Measurements from ENCODE around the gene PCCA. TPM values are rescaled to one million over a fixed set of nuclear protein-coding genes. Genes with fewer than 3 reads are reported as not detected.
"Not testable (repeated sequence)": the region's sequence is repeated elsewhere in the genome, so short reads cannot be mapped to it uniquely, and the experiment has no call there.

PCCA gene
- polyA plus RNA-seq, 1 experiment: 3.0 TPM

DNA sequence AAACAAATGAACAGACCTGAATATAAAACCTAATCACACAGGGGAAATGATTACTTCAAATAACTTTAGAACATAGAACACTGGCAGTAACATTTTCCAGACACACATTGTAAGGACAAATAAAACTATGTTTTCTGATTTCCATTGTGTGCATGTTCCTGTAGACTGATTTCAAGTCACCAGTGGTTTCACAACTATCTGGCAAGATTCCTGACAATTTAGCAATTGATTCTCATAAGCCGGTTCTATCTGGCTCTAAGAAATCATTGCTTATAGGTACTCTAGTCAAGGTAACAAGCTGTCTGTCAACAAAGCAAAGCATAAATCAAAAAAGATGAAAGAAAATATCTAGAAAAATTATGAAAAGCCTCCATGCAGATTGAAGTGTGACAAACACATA is 19.6 kb upstream of the PCCA start:
- CTCF ChIA-PET: no interaction called here
- POLR2A ChIA-PET: no interaction called here

DNA sequence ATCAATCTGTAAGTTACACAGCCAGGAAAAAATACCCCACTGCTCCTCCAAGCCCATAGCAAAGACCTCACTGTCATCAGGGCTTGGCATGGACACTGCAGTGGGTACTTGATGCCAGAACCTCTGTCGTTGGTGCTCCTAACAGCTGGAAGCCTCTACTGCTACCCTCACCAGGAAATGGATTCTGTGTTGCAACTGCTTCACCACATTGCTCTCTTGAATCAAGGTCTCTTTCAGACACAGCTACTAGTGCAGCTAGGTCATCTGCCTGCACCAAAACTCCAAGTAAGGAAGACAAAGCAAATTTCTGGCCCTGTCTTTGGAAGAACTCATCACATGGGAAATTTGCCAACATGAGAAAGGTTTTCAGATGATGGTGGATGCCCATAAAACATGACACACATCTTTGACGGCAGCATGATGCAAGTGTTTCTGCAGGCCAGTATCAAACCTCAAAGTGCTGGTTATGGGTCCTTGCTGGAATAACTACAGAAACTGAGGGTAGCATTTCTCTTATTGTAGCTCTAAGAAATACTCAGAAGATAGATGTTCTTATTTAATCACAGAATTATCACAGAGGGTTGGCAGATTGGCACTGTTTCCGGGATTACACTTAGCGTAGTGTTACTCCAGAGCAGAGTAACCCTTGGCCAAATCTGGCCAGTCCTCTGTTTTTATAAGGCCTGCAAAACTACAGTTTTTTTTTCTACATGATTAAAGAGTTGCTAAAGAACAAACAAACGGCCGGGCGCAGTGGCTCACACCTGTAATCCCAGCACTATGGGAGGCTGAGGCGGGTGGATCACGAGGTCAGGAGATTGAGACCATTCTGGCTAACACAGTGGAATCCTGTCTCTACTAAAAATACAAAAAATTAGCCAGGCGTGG is 12.9 kb upstream of the PCCA start:
- CTCF ChIA-PET: interaction anchor here (0.7 kb wide), 1 partner anchor 23 kb away, joined by 3 read pairs; no protein-coding TSS in a partner anchor
- no peak for DNase-seq (ENCODE audit: low read depth)
- H3K4me3 ChIP-seq (ENCODE audit: low read depth, low read length): no peak overlapping the region
- H3K36me3 ChIP-seq (ENCODE audit: control insufficient read depth, insufficient read depth, low read length): no peaks in the 10 kb centered on the region
- TF ChIP-seq, protein P1, sequence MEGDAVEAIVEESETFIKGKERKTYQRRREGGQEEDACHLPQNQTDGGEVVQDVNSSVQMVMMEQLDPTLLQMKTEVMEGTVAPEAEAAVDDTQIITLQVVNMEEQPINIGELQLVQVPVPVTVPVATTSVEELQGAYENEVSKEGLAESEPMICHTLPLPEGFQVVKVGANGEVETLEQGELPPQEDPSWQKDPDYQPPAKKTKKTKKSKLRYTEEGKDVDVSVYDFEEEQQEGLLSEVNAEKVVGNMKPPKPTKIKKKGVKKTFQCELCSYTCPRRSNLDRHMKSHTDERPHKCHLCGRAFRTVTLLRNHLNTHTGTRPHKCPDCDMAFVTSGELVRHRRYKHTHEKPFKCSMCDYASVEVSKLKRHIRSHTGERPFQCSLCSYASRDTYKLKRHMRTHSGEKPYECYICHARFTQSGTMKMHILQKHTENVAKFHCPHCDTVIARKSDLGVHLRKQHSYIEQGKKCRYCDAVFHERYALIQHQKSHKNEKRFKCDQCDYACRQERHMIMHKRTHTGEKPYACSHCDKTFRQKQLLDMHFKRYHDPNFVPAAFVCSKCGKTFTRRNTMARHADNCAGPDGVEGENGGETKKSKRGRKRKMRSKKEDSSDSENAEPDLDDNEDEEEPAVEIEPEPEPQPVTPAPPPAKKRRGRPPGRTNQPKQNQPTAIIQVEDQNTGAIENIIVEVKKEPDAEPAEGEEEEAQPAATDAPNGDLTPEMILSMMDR (IDR thresholded peaks at IDR 0.05; ENCODE audit: insufficient read depth, low read depth, low read length): no peak
- POLR2A ChIA-PET: no interaction called here
- H3K27me3 ChIP-seq (ENCODE audit: control insufficient read depth, insufficient read depth, low read length): no peaks in the 10 kb centered on the region

More for the DNA sequence above, 19.6 kb upstream of the PCCA start:
- no peak for DNase-seq (ENCODE audit: low read depth)
- Histone ChIP-seq H3K4me3 (ENCODE audit: low read depth, low read length) (no peak overlapping the region), H3K36me3 (ENCODE audit: control insufficient read depth, insufficient read depth, low read length) (no peaks in the 10 kb centered on the region), H3K27me3 (ENCODE audit: control insufficient read depth, insufficient read depth, low read length) (no peaks in the 10 kb centered on the region; the same call in 1 of the 2 replicates)
- TF ChIP-seq, protein P1 (IDR thresholded peaks at IDR 0.05; ENCODE audit: insufficient read depth, low read depth, low read length): no peak

DNA sequence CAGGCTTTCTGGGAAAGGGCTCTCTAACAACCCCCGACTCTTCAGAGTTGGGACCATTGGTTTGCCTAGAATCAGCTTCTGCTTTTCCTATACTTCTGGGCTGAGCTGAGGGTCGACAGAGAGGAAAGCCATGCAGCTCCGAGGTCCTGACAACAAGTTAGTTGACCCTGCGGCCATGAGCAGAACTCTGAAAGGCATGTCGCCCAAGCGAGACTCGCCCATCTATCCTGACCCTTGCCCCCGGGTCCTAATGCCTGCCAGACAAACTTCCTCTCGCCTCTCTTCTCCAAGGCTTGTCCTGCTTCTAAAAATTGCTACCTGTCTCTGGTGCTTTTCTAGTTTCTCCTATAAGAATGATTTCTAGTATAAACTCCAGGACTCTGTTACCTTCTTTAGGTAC is 9.9 kb upstream of the PCCA start:
- CTCF ChIA-PET; DNase-seq (ENCODE audit: low read depth); H3K36me3 ChIP-seq (ENCODE audit: control insufficient read depth, insufficient read depth, low read length); H3K4me3 ChIP-seq (ENCODE audit: low read depth, low read length); H3K27me3 ChIP-seq (ENCODE audit: control insufficient read depth, insufficient read depth, low read length): not testable (repeated sequence)
- POLR2A ChIA-PET: interaction anchor here (0.6 kb wide), 1 partner anchor 126 kb away, joined by 5 read pairs; no protein-coding TSS in a partner anchor

DNA sequence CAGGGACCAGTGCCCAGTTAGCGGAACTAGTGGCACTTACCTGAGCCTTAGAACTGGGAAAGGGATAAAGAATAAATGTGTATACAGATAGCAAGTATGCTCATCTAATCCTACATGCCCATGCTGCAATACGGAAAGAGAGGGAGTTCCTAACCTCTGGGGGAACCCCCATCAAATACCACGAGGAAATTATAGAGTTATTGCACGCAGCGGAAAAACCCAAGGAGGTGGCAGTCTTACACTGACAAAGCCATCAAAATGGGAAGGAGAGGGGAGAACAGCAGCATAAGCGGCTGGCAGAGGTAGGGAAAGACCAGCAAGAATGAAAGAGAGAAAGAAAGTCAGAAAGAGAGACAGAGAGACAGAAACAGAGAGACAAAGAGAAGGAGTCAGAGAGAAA is 5.5 kb upstream of the PCCA start:
- H3K36me3 ChIP-seq (ENCODE audit: control insufficient read depth, insufficient read depth, low read length); H3K4me3 ChIP-seq (ENCODE audit: low read depth, low read length); POLR2A ChIA-PET; H3K27me3 ChIP-seq (ENCODE audit: control insufficient read depth, insufficient read depth, low read length); CTCF ChIA-PET; DNase-seq (ENCODE audit: low read depth): not testable (repeated sequence)

DNA sequence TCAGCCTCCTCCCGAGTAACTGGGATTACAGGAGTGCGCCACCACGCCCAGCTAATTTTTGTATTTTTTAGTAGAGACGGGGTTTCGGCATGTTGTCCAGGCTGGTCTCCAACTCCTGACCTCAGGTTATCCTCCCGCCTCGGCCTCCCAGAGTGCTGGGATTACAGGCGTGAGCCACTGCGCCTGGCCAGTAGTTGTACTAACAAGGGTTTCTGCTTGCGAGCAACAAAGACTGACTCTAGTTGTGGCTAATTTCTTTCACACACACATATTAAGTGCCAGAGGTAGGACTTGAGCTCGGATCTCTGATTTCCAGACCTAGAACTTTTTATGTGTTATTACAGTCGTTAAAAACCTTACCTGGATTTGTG is 635 bp upstream of the PCCA start:
- ChIA-PET CTCF (interaction anchor here (0.8 to 2.1 kb wide), 4 partner anchors 9 to 147 kb away, joined by 3 to 5 read pairs (median 4); no protein-coding TSS in a partner anchor), POLR2A (no interaction called here)
- H3K27me3 ChIP-seq (ENCODE audit: control insufficient read depth, insufficient read depth, low read length): no peaks in the 10 kb centered on the region
- no peak for DNase-seq (ENCODE audit: low read depth)
- H3K4me3 ChIP-seq (ENCODE audit: low read depth, low read length): peak overlapping the region; percentile 77
- H3K36me3 ChIP-seq (ENCODE audit: control insufficient read depth, insufficient read depth, low read length): no peaks in the 10 kb centered on the region
- TF ChIP-seq, protein P1 (IDR thresholded peaks at IDR 0.05; ENCODE audit: insufficient read depth, low read depth, low read length): no peak

DNA sequence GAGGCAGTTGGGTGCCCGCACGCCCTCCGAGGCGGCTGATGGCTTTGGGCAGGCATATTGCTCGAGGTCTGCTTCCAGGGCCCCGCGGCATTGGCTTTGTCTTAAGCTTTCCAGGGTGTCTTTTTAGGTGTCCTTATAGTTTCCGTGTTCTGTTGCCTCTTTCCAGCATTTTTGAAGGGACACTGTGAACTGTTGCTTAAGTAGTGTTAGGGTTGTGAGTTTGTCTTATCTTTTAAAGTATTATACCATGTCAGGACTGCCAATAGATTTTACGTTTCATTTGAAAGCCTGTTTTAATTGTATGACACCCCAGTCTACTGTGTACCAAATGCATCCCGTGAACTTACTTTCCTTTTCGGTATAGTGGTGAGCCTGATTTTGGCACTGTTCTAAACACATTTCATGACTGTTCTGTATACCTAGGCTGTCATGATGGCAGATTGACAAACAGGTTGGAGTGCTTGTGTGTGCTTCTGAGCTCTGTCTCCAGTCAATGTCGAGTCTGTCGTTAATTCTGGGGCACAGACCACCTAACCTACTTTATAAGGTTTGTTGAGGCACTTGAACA is 656 bp downstream of the PCCA start:
- no peak for DNase-seq (ENCODE audit: low read depth)
- TF ChIP-seq, protein P1 (IDR thresholded peaks at IDR 0.05; ENCODE audit: insufficient read depth, low read depth, low read length): no peak
- POLR2A ChIA-PET: no interaction called here
- H3K36me3 ChIP-seq (ENCODE audit: control insufficient read depth, insufficient read depth, low read length): no peaks in the 10 kb centered on the region
- CTCF ChIA-PET: interaction anchor here (1.5 to 2.1 kb wide), 3 partner anchors 145 to 425 kb away, joined by 5 to 6 read pairs (median 5); no protein-coding TSS in a partner anchor
- H3K27me3 ChIP-seq (ENCODE audit: control insufficient read depth, insufficient read depth, low read length): no peaks in the 10 kb centered on the region
- H3K4me3 ChIP-seq (ENCODE audit: low read depth, low read length): peak overlapping the region; percentile 77
